Caco-2 (cell line): ENCODE data around the gene HABP2. TPM values are rescaled to one million over a fixed set of nuclear protein-coding genes. Genes with fewer than 3 reads are reported as not detected.

Experiments
- BruUV-seq: library from RNA; stranded (reverse); fragments of 400-500 nt; replicated peaks from 2 replicates; lab custom pipeline; 2021; lab: Mats Ljungman, UMichigan
- CTCF ChIA-PET: fragments of 300-600 bp; sonication (Branson Sonifier 250); formaldehyde crosslinking; loops from one replicate; lab custom pipeline; 2022; ENCODE audit warnings: antibody characterized with exemption; lab: Charles Lee
- POLR2A ChIA-PET: fragments of 300-600 bp; sonication (Branson Sonifier 250); formaldehyde crosslinking; loops from one replicate; lab custom pipeline; 2022; ENCODE audit warnings: antibody characterized with exemption; lab: Charles Lee
- DNase-seq, 2 experiments: peaks; one replicate each; pipeline versions ENCODE4 v3.0.0 to v3.0.0-alpha.2; 2020 to 2022
- H3K27me3 ChIP-seq: replicated peaks from 2 replicates; pipeline ENCODE4 v1.6.0; 2011; ENCODE audit warnings: low read length; ENCODE audit not compliant: control insufficient read depth, insufficient read depth
- H3K36me3 ChIP-seq: 2 replicates; pipeline ENCODE4 v1.5.1; 2011; ENCODE audit warnings: low read length; ENCODE audit not compliant: control insufficient read depth, insufficient read depth
- H3K4me1 ChIP-seq: fragments of 250-450 bp; sonication (Bioruptor Pico); 2 replicates; pipeline ENCODE4 v1.5.1; 2020; ENCODE audit warnings: mild to moderate bottlenecking
- H3K4me3 ChIP-seq: 2 replicates; pipeline ENCODE4 v1.5.1; 2011; ENCODE audit warnings: low read depth, mild to moderate bottlenecking, control low read depth, low read length
- H3K9me3 ChIP-seq: fragments of 250-450 bp; sonication (Bioruptor Pico); 2 replicates; pipeline ENCODE4 v1.5.1; 2020; ENCODE audit warnings: mild to moderate bottlenecking, moderate library complexity
- H3K27ac Mint-ChIP-seq: one replicate; pipeline ENCODE4 v1.8.0; 2022; ENCODE audit warnings: mixed read lengths; ENCODE audit not compliant: unreplicated experiment
- H3K27me3 Mint-ChIP-seq: one replicate; pipeline ENCODE4 v1.8.0; 2022; ENCODE audit warnings: mixed read lengths; ENCODE audit not compliant: insufficient read depth, unreplicated experiment
- H3K36me3 Mint-ChIP-seq: one replicate; pipeline ENCODE4 v1.8.0; 2022; ENCODE audit warnings: mild to moderate bottlenecking, mixed read lengths; ENCODE audit not compliant: insufficient read depth, unreplicated experiment
- H3K4me1 Mint-ChIP-seq: one replicate; pipeline ENCODE4 v1.8.0; 2022; ENCODE audit warnings: low read depth, mixed read lengths; ENCODE audit not compliant: unreplicated experiment
- H3K4me3 Mint-ChIP-seq: one replicate; pipeline ENCODE4 v1.8.0; 2022; ENCODE audit warnings: mild to moderate bottlenecking, moderate library complexity, mixed read lengths; ENCODE audit not compliant: unreplicated experiment
- H3K9me3 Mint-ChIP-seq: one replicate; pipeline ENCODE4 v1.8.0; 2022; ENCODE audit warnings: mixed read lengths; ENCODE audit not compliant: unreplicated experiment
- CTCF ChIP-seq, 2 experiments: fragments of 200-600 bp in 1 of 2; IDR thresholded peaks; 1 replicate in 1 of 2; 2 replicates in 1 of 2; pipeline versions ENCODE4 v1.5.1 to v1.8.0; 2011 to 2022; ENCODE audit warnings: antibody characterized with exemption in 1 of 2, control low read depth in 1 of 2, inconsistent platforms in 1 of 2, low read depth in 1 of 2, low read length in 1 of 2, mild to moderate bottlenecking in 1 of 2, moderate library complexity in 1 of 2; ENCODE audit not compliant: insufficient read depth in 1 of 2, severe bottlenecking in 1 of 2, unreplicated experiment in 1 of 2
- intact Hi-C: fragments of 100-400 bp; cut with micrococcal nuclease; formaldehyde crosslinking; loops from one replicate; pipeline ENCODE4 v1.10.0; 2022; ENCODE audit not compliant: unreplicated experiment
- total RNA-seq: library from RNA; stranded (reverse); gene quantifications from 2 replicates; pipeline ENCODE4 v1.2.3, GENCODE V29; 2022

Gene HABP2
- total RNA-seq, 1 experiment from 2014 or later = 21.0 TPM

- Mint-ChIP-seq H3K36me3 (no peaks in the 10 kb centered on the region), H3K27me3 (no peaks in the 10 kb centered on the region), H3K27ac (no peak overlapping the region), H3K4me3 (no peak overlapping the region), H3K9me3 (no peaks in the 10 kb centered on the region), H3K4me1 (peaks cover 7% of the 10 kb centered on the region)
- Histone ChIP-seq H3K4me1 (0 out of 2 replicates have a peak, but pooled peaks cover 7% of the 10 kb centered on the region), H3K36me3 (no peaks in the 10 kb centered on the region), H3K4me3 (no peak overlapping the region), H3K27me3 (no peaks in the 10 kb centered on the region), H3K9me3 (no peaks in the 10 kb centered on the region)
- no peak for DNase-seq
- POLR2A ChIA-PET = no interaction called here
- intact Hi-C loops = no loop called here
- no TSS peak for BruUV-seq
- no peak for TF ChIP-seq CTCF (IDR thresholded peaks at IDR 0.05; ENCODE audit: insufficient read depth in 1 of 2, low read depth in 1 of 2, low read length in 1 of 2, severe bottlenecking in 1 of 2, unreplicated experiment in 1 of 2)
- CTCF ChIA-PET = no interaction called here
These were observed 39.5 kb downstream of the HABP2 start for GRCh38 chr10:113592380-113592779.

- ChIA-PET POLR2A (no interaction called here), CTCF (no interaction called here)
- no peak overlapping the region for H3K27ac Mint-ChIP-seq
- BruUV-seq = no TSS peak
- H3K4me3 ChIP-seq = no peak overlapping the region
- H3K9me3 ChIP-seq = no peaks in the 10 kb centered on the region
- H3K27me3 Mint-ChIP-seq = peaks cover 7% of the 10 kb centered on the region
- DNase-seq = no peak
- intact Hi-C loops = no loop called here
- H3K4me1 Mint-ChIP-seq = peaks cover 2% of the 10 kb centered on the region
- no peaks in the 10 kb centered on the region for H3K9me3 Mint-ChIP-seq
- TF ChIP-seq CTCF (IDR thresholded peaks at IDR 0.05; ENCODE audit: insufficient read depth in 1 of 2, low read depth in 1 of 2, low read length in 1 of 2, severe bottlenecking in 1 of 2, unreplicated experiment in 1 of 2) = no peak
- H3K4me1 ChIP-seq = 0 out of 2 replicates have a peak, but pooled peaks cover under 1% of the 10 kb centered on the region
- no peaks in the 10 kb centered on the region for H3K27me3 ChIP-seq
- no peaks in the 10 kb centered on the region for H3K36me3 ChIP-seq
- peaks cover 5% of the 10 kb centered on the region for H3K36me3 Mint-ChIP-seq
- no peak overlapping the region for H3K4me3 Mint-ChIP-seq
These were observed 41.8 kb downstream of the HABP2 start for GRCh38 chr10:113594652-113595051.

- intact Hi-C loops = no loop called here
- no peak for DNase-seq
- Histone ChIP-seq H3K27me3 (no peaks in the 10 kb centered on the region), H3K9me3 (no peaks in the 10 kb centered on the region), H3K4me3 (no peak overlapping the region), H3K4me1 (no peaks in the 10 kb centered on the region), H3K36me3 (no peaks in the 10 kb centered on the region)
- ChIA-PET POLR2A (no interaction called here), CTCF (no interaction called here)
- BruUV-seq = no TSS peak
- Mint-ChIP-seq H3K27me3 (peaks cover 7% of the 10 kb centered on the region), H3K4me1 (no peaks in the 10 kb centered on the region), H3K36me3 (peaks cover 5% of the 10 kb centered on the region), H3K27ac (no peak overlapping the region), H3K4me3 (no peak overlapping the region), H3K9me3 (no peaks in the 10 kb centered on the region)
- TF ChIP-seq CTCF (IDR thresholded peaks at IDR 0.05; ENCODE audit: insufficient read depth in 1 of 2, low read depth in 1 of 2, low read length in 1 of 2, severe bottlenecking in 1 of 2, unreplicated experiment in 1 of 2) = no peak
These were observed 47.7 kb downstream of the HABP2 start for GRCh38 chr10:113600569-113600968.
